GM23338 (cell line): ENCODE measurements around the gene RNF43.

Experiments
- EZH2 ChIP-seq: fragments of 200-600 bp; sonication (generic); IDR thresholded peaks from one replicate; pipeline ENCODE4 v1.8.0; 2017; ENCODE audit warnings: antibody characterized with exemption, mild to moderate bottlenecking, low read depth; ENCODE audit not compliant: unreplicated experiment
- TF ChIP-seq, protein P1 (sequence below), 2 experiments: fragments of 200-600 bp in 1 of 2; sonication (generic) in 1 of 2; conservative IDR thresholded peaks; 2 replicates each; pipeline versions ENCODE4 v1.5.1 to v1.6.1; 2016 to 2017; ENCODE audit warnings: antibody characterized with exemption in 2 of 2, low read depth in 2 of 2, mild to moderate bottlenecking in 2 of 2, moderate library complexity in 1 of 2

DNA sequence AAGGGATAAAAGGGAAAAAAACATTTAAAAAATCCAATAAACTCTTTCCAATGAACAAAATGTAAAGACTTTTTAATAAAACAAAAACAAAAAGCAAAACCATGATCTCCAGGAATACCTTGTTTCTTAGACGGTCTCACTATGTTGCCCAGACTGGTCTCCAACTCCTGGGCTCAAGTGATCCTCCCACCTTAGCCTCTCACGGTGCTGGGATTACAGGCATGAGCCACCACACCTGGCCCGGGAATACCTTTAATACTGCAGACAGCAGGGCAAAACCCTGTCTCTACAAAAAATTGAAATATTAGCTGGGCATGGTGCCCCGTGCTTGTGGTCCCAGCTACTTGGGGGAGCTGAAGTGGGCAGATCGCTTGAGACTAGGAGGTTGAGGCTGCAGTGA, 7.9 kb downstream of the RNF43 start:
- no peak for TF ChIP-seq EZH2
- TF ChIP-seq, protein P1, sequence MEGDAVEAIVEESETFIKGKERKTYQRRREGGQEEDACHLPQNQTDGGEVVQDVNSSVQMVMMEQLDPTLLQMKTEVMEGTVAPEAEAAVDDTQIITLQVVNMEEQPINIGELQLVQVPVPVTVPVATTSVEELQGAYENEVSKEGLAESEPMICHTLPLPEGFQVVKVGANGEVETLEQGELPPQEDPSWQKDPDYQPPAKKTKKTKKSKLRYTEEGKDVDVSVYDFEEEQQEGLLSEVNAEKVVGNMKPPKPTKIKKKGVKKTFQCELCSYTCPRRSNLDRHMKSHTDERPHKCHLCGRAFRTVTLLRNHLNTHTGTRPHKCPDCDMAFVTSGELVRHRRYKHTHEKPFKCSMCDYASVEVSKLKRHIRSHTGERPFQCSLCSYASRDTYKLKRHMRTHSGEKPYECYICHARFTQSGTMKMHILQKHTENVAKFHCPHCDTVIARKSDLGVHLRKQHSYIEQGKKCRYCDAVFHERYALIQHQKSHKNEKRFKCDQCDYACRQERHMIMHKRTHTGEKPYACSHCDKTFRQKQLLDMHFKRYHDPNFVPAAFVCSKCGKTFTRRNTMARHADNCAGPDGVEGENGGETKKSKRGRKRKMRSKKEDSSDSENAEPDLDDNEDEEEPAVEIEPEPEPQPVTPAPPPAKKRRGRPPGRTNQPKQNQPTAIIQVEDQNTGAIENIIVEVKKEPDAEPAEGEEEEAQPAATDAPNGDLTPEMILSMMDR (conservative IDR thresholded peaks at IDR 0.05; ENCODE audit: low read depth in 2 of 2), result no peak
